ENCODE measurements around the gene KRTAP5-4. TPM values are rescaled to one million over a fixed set of nuclear protein-coding genes. Genes with fewer than 3 reads are reported as not detected.
A peak's percentile ranks its signal among the peaks of the same experiment; 100 is the strongest.

KRTAP5-4 gene
- polyA plus RNA-seq, 1 experiment: not detected

GRCh38 chr11:1572197-1573076, 49.5 kb downstream of the KRTAP5-4 start, which contains the start of gene DUSP8:
TSS of gene DUSP8 (minus strand) at chr11:1572271. CDS start at chr11:1565826, 6,445 bp downstream.
- ChIA-PET POLR2A (no interaction called here), CTCF (interaction anchor here (0.7 to 12.4 kb wide), 8 partner anchors 7 to 467 kb away, joined by 3 to 301 read pairs (median 20); partner anchors contain the start of genes KRTAP5-2 and KRTAP5-5)
- Histone ChIP-seq H3K36me3 (ENCODE audit: control insufficient read depth, insufficient read depth, low read length) (no peaks in the 10 kb centered on the region), H3K27me3 (ENCODE audit: control insufficient read depth, insufficient read depth, low read length) (peaks cover 2% of the 10 kb centered on the region; the same call in 1 of the 2 replicates), H3K4me3 (ENCODE audit: low read depth, low read length) (peak within 1 kb of the TSS; percentile 69)
- TF ChIP-seq, protein P1, sequence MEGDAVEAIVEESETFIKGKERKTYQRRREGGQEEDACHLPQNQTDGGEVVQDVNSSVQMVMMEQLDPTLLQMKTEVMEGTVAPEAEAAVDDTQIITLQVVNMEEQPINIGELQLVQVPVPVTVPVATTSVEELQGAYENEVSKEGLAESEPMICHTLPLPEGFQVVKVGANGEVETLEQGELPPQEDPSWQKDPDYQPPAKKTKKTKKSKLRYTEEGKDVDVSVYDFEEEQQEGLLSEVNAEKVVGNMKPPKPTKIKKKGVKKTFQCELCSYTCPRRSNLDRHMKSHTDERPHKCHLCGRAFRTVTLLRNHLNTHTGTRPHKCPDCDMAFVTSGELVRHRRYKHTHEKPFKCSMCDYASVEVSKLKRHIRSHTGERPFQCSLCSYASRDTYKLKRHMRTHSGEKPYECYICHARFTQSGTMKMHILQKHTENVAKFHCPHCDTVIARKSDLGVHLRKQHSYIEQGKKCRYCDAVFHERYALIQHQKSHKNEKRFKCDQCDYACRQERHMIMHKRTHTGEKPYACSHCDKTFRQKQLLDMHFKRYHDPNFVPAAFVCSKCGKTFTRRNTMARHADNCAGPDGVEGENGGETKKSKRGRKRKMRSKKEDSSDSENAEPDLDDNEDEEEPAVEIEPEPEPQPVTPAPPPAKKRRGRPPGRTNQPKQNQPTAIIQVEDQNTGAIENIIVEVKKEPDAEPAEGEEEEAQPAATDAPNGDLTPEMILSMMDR (IDR thresholded peaks at IDR 0.05; ENCODE audit: insufficient read depth, low read depth, low read length): no peak
- DNase-seq (ENCODE audit: low read depth): no peak

DNA sequence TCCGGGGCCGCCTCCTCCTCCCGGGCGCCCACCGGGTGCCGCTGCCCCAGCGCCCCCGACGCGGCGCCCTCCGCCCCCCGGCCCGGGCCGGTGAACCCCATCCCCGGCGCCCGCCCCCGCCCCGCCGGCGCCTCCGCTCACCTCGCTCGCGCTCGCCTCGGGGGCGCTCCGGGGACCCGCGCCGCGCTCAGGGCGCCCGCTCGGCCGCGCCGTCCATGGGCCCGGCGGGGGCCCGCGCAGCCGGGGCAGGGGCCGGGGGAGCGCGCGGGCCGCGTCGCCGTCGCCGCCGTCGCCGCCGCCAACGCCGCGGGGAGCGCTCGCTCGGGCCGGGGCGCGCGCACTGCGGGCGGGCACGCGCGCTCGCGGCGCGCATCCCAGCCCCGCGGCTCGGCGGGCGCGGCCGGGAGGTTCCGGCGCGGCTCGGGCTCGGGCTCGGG, 50.2 kb downstream of the KRTAP5-4 start:
- TF ChIP-seq, protein P1 (IDR thresholded peaks at IDR 0.05; ENCODE audit: insufficient read depth, low read depth, low read length): no peak
- Histone ChIP-seq H3K36me3 (ENCODE audit: control insufficient read depth, insufficient read depth, low read length) (no peaks in the 10 kb centered on the region), H3K27me3 (ENCODE audit: control insufficient read depth, insufficient read depth, low read length) (peaks cover 2% of the 10 kb centered on the region; the same call in 1 of the 2 replicates), H3K4me3 (ENCODE audit: low read depth, low read length) (peak overlapping the region; percentile 69)
- no peak for DNase-seq (ENCODE audit: low read depth)
- ChIA-PET CTCF (interaction anchor here (0.8 to 12.4 kb wide), 2 partner anchors 14 to 26 kb away, joined by 3 to 301 read pairs; no protein-coding TSS in a partner anchor), POLR2A (no interaction called here)

Other genes starting within 250 kb of the KRTAP5-4 start
- gene BRSK2, start 232.2 kb downstream of the KRTAP5-4 start, polyA plus RNA-seq (2011; rRNA removed): 0.18 and 0.28 TPM in 2 replicates
- 36.0 and 61.3 TPM in 2 replicates for gene MOB2, start 135.4 kb downstream of the KRTAP5-4 start, polyA plus RNA-seq (2011; rRNA removed)
- 1.9 and 3.4 TPM in 2 replicates for gene DUSP8, start 49.9 kb downstream of the KRTAP5-4 start, polyA plus RNA-seq (2011; rRNA removed)
- gene KRTAP5-1, start 36.9 kb downstream of the KRTAP5-4 start, polyA plus RNA-seq (2011; rRNA removed): not detected in 2 replicates
- not detected in 2 replicates for gene KRTAP5-2, start 23.8 kb downstream of the KRTAP5-4 start, polyA plus RNA-seq (2011; rRNA removed)
- gene KRTAP5-3, start 13.7 kb downstream of the KRTAP5-4 start, polyA plus RNA-seq (2011; rRNA removed): not detected in 2 replicates
- not detected in 2 replicates for gene KRTAP5-5, start 7.6 kb upstream of the KRTAP5-4 start, polyA plus RNA-seq (2011; rRNA removed)
- gene KRTAP5-6, start 75.1 kb upstream of the KRTAP5-4 start, polyA plus RNA-seq (2011; rRNA removed): not detected in 2 replicates
- 0.06 and 0.22 TPM in 2 replicates for gene IFITM10, start 128.5 kb upstream of the KRTAP5-4 start, polyA plus RNA-seq (2011; rRNA removed)
- gene CTSD, start 141.8 kb upstream of the KRTAP5-4 start, polyA plus RNA-seq (2011; rRNA removed): 89.9 and 206 TPM in 2 replicates
- not detected in 2 replicates for gene SYT8, start 212.9 kb upstream of the KRTAP5-4 start, polyA plus RNA-seq (2011; rRNA removed)
- not detected in 2 replicates for gene TNNI2, start 216.8 kb upstream of the KRTAP5-4 start, polyA plus RNA-seq (2011; rRNA removed)
- gene LSP1, start 230.9 kb upstream of the KRTAP5-4 start, polyA plus RNA-seq (2011; rRNA removed): not detected in 2 replicates

Measured in BJ (cell line).